IPS-18c (cell line): ENCODE data around the gene TMEM120A.

ENCODE experiments used
- H3K4me3 ChIP-seq: 2 replicates; pipeline ENCODE4 v1.7.0; 2013; ENCODE audit warnings: low read depth, mild to moderate bottlenecking, low read length, moderate library complexity; ENCODE audit not compliant: insufficient read depth
- H3K9me3 ChIP-seq: one replicate; pipeline ENCODE4 v1.6.1; 2013; ENCODE audit warnings: mild to moderate bottlenecking, low read length, moderate library complexity; ENCODE audit not compliant: control insufficient read depth, insufficient read depth

The TMEM120A gene

DNA sequence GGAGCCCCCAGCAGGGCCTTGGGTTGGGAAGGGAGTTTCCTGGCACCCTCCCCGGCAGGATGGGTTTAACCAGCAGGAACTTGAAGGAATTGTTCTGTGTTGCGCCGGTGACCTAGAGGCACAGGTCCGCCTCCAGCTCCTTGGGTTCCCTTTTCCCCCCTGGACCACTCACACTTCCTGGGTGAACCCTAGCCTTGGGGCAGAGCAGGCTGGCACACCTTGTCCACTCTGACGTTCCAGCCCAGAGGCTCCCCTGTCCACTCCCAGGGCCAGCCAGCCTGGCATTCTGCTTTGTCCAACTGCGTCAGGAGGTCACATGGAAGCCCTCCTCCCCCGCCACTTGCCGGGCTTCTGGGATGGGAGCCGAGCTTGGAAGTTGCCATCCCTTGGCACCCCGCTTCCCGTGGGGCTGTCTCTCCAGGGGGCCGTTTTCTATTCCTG lies 25.8 kb downstream of the TMEM120A start:
- no peak overlapping the region for H3K4me3 ChIP-seq
- H3K9me3 ChIP-seq, result no peaks in the 10 kb centered on the region

DNA sequence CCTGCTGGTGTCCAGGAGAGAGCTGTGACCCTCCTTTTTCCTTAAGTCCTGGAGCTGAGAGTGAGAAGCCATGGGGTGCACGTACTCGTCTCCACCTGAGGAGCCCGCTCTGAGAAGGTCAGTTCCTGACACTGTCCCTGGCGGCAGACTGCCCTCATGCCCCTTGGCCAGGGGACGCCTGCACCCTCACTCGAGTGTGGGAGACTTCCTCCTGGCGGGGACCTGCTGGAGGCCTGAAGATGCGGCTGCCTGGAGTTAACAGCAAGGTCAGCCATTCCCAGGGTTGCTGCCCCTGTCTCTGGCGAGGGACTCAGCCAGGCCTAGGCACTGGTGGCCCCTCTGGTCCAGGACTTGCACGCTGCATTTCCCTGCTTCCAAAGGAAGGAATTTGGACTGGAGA lies 26.4 kb downstream of the TMEM120A start:
- Histone ChIP-seq H3K4me3 (no peak overlapping the region), H3K9me3 (no peaks in the 10 kb centered on the region)

DNA sequence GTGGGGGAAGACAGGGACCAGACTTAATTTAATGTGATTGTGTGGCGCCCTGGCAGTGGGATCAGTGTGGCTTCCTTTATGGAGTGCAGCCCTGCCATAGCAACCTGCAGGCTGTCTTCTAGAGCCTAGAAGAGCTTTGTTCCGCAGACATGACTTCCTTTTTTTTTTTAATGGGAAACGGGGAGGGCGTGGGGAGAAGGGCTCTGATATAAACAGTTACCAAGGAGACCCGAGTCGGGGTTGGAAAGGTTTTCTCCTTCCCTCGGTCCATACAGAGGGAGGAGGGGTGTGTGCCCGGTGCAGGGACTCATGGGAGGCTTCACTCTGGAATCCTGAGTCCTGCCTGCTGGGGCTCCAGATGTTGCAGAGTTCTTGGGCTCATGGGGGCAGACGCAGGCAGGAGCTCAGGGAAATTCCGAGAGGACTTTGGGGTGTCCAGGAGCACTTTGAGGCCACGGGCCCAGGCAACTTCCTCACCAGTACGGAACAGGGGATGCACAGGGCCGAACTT lies 26.9 kb downstream of the TMEM120A start:
- Histone ChIP-seq H3K4me3 (no peak overlapping the region), H3K9me3 (no peaks in the 10 kb centered on the region)

DNA sequence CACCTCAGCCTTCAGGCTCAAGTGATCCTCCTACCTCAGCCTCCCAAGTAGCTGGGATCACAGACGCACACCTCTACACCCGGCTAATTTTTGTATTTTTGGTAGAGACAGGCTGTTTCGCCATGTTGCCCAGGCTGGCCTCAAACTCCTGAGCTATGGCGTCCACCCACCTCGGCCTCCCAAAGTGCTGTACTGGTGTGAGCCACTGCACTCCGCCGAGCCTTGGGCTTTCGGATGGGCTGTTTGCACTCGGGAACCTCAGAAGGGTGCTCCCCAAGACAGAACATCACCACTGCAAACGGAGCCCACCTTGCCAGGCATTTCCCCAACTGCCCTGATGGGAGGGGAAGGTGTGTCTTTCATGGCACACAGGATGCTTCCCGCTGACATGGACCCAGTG lies 27.3 kb downstream of the TMEM120A start:
- Histone ChIP-seq H3K9me3 (no peaks in the 10 kb centered on the region), H3K4me3 (no peak overlapping the region)

DNA sequence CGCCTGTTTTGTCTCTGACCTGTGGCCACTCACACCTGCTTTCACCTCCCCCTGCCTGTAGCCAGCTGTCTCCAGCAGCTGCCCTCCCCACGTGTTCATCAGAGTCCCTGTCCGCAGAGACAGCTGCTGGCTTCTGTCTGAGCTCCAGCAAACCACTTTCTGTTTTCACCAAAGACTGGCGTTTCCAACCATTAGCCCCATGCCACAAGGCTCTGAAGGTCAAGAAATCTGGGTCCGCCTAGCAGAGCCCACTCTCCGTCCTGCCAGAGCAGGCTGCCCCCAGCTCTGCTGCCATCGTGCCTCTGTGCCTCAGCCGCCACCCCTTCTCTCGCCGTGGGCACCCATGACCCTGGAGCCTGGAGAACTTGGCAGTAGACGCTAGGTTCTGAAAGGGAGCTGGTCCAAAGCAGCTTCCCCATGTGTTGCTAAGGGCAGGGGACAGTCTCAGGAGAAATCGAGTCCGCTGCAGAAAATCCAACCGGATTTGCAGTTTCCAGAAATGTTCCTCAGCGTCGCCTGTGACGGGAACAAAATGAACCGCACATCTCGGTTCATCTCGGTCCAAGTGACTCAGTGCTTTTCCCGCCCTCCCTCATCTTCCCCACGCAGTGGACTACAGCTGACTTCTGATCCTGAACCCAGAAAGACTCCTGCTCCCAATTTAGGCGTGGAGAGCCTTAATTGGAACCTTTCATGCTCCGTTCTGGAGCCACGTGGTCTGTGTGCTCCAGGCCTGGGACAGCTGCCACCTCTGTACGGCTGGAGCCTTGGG lies 28.0 kb downstream of the TMEM120A start:
- Histone ChIP-seq H3K9me3 (no peaks in the 10 kb centered on the region), H3K4me3 (no peak overlapping the region)

DNA sequence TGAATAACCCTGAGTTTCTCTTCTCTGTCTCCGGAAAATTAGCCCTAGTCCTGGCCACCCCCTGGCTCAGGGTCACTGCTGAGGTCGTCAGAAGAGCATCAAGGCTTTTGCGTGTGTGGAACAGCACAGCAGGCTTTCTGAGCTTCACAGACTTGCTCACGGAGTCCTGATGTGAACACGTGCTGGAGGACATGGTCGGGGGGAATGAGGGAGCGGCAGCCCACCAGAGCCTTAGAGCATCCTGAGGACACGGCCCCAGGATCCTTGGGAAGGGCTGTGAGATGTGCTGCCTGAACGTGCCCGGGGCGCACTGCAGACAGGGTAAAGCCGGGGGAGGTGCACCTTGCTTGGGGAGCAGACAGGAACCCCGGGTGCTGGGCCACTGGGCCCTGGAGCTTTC lies 28.8 kb downstream of the TMEM120A start:
- Histone ChIP-seq H3K4me3 (no peak overlapping the region), H3K9me3 (no peaks in the 10 kb centered on the region)

DNA sequence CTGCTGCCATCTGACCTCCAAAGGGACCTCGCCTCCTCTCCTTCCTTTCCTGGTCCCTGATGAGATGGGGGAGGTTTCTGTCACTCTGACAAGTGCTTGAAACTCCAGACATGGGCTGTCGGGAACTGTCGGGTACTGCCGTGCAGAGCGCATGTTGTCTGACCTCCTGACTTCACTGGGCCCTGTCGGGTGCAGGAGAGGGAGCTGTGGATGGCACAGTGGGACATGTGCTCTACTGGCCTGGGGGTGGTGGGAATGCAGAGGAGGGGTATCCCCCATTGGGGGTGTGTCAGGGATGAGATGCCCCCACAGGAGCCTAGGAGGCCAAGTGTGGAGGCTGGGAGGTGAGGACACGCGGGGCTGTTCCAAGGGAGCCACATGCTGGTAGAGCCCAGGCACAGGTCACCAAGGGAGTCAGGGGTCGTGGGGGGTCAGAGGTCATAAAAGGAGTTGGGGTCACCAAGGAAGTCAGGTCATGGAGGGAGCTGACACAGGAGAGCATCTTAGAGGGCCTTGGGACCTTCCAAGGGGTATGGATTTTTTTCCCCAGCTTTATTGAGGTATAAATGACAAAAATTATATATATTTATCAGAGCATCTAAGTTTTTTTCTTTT lies 30.9 kb downstream of the TMEM120A start:
- H3K4me3 ChIP-seq, result no peak overlapping the region

DNA sequence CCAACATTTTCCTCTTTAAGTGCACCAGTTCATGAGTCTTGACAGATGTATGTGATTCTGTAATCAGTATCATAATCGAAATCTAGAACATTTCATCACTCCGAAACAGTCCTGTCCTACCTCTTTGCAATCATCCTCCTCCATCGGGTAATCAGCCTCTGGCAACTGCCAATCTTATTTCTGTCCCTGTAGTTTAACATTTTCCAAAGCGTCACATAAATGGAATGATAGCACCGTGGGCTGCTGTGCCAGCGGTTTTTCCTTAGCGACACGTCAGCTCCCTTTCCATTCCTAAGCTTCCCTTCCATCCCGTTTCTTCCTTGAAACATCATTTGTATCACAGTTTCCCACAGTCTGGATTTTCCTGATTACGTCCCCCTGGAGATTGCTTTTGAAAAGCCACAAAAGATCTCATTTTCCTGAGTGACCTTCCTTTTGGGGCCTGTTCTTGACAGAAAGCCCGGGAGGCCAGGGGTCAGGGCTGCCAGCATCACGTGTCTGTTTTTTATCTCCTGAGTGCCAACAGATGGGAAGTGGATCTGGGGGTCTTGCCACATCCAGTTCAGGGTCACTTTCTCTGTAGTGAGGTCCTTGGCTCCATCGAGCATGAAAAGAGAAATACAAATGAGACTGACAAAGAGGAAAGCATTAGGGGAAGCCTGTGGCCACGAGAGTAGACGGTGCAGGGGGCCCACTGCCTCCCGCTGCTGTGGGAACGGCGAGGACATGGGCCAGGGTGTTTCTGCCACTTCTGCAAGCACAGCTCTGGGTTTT lies 31.6 kb downstream of the TMEM120A start:
- no peak overlapping the region for H3K4me3 ChIP-seq

More for the DNA sequence above, 30.9 kb downstream of the TMEM120A start:
- no peaks in the 10 kb centered on the region for H3K9me3 ChIP-seq

DNA sequence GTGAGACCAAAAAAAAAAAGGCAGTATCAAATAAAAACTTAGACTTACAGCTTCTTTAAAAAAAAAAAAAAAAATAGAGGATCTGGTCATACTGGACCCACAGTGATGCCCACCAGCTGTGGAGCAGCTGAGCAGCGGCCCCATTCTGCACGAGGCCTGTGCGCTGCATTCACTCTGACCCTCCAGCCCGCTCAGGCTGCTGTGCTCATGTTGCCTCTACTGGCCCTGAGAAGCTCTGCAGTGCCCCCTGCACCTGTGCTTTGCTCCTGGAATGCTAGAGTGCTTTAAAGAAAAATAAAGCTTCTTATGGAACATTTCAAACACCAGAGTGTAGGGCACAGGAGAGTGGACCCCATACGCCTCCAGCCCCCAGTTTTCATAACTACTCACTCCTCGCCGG lies 33.2 kb downstream of the TMEM120A start:
- Histone ChIP-seq H3K4me3 (no peak overlapping the region), H3K9me3 (no peaks in the 10 kb centered on the region)

More for the DNA sequence above, 31.6 kb downstream of the TMEM120A start:
- no peaks in the 10 kb centered on the region for H3K9me3 ChIP-seq

DNA sequence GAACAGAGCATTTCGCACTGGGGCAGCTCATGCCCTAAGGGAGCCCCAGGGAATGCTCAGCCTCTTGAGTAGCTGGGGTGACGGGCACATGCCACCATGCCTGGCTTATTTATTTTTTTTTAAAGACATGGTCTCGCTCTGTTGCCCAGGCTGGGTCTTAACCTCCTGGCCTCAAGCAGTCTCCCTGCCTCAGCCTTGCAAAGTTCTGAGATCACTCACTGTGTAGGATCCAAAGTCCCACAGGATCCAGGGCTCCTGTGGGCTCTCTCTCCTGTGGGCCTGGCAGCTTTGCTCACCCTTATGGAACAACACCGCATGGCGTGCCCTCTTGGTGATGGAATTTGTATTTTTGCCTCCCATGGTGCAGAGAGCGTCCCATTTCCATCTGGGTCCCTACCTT lies 34.0 kb downstream of the TMEM120A start:
- no peak overlapping the region for H3K4me3 ChIP-seq
- no peaks in the 10 kb centered on the region for H3K9me3 ChIP-seq

DNA sequence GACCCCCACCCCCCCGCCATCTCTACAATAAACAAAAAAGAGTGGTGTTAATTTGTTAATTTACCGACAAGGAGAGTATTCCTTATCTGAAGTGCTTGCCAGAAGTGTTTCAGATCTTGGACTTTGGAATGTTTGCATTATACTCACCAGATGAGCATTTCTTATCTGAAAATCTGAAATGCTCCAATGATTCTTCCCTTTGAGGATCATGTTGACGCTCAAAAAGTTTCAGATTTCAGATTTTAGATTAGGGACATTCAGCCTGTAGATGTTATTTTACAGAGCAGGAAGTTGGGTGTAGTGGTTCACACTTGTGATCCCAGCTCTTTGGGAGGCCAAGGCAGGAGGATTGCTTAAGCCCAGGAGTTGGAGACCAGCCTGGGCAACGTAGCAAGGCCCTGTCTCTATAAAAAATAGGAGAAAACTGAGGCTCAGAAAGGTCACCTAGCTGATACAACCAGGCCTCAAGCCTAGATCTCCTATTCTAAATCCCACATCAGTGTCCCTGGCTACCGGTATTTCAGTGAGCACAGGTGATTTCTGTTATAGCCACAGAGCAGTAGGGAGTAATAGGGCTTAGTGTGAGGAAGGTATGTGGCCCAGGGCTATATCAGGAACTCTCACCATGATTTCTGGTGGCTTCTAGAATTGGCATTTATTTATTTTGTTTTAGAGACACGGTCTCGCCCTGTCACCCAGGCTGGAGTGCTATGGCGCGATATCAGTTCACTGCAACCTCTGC lies 35.4 kb downstream of the TMEM120A start:
- Histone ChIP-seq H3K9me3 (no peaks in the 10 kb centered on the region), H3K4me3 (no peak overlapping the region)

DNA sequence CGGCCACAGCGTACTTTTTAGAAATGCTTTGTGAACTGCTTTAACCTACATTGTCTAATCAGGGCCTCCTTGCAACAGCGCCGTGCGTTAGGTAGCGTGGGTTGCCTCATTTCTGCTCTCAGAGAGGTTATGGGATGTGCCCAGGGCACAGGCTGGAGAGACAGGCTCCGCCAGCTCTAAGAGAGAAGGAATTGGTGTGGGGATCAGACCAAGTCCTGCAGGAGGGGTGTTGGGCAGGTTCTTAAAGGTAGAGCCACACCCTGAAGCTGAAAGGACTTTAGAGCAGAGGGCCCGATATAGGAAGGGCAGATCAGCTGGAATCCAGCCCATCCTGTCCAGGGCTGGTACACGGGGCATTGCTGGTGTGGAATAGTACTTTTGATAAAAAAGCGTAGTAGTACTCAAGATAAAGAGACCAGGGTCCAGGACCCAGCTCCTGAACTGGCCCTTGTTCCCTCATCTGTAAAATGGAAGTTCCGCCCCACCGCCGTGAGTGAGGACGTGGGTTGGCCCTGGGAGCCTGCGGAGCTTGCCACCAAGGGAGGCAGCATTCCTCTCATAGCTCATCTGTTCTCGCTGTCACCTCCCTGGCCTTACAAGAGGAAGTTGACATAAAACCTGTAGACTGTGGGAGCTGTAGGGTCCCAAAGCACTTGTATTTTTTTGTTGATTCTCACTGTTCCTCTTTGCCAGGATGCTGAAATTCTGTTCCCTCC lies 37.2 kb downstream of the TMEM120A start:
- no peak overlapping the region for H3K4me3 ChIP-seq
- H3K9me3 ChIP-seq, result no peaks in the 10 kb centered on the region

DNA sequence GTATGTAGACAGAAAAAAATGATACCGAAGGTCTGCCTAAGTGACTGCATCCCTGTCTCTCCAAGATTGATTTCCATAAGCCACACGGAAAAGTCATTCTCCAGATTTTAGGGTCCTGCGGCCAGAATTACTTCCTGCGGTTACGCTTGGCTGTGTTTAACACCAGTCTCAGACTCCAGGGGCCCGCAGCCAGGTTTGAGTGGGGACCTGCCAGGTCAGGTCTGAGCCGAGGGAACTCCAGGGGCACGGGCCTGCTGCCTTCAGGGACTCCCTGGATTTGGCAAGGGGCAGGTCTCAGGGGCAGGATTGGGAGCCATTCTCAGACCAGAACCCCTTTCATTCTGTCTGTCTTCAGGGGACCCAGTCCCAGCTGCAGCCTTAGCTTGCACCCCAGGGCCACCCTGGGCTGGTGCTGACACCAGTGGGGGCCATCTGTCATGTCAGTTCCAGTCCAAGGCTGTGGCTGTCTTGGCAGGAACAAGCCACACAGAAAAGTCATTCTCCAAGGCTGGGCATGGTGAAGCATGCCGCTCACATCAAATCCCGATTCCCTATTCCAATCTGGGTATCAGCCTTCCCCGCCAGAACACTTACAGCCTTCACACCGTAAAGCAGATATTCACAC lies 39.0 kb downstream of the TMEM120A start:
- H3K4me3 ChIP-seq, result no peak overlapping the region
- H3K9me3 ChIP-seq, result no peaks in the 10 kb centered on the region

DNA sequence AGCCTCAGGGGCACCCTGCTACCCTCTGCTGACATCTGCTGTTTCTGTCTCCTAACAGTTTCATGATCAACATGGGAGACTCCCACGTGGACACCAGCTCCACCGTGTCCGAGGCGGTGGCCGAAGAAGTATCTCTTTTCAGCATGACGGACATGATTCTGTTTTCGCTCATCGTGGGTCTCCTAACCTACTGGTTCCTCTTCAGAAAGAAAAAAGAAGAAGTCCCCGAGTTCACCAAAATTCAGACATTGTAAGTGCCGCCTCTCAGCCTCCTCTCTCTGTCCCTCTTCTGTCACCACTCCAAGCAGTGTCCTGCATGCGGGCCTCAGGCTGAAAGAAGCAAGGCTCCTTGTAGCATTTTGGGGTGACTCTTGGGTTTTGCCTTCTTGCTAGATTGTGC lies 40.5 kb downstream of the TMEM120A start:
- Histone ChIP-seq H3K9me3 (no peaks in the 10 kb centered on the region), H3K4me3 (no peak overlapping the region)

DNA sequence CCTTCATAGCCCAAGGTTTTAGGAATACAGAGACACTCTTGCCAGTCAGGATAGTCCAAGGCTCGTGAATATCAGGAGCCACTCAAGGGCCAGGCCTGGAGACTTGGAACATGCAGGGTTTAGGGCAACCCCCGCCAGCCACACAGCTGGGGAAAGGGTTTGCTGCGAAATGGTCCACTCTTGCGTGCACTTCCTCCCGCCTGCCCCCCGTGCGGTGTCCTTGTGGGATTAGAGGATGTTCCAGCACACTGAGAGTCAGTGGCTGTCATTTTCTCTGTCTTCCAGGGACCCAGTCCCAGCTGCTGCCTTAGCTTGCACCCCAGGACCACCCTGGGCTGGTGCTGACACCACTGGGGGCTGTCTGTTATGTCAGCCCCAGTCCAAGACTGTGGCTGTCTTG lies 41.0 kb downstream of the TMEM120A start:
- no peak overlapping the region for H3K4me3 ChIP-seq
- no peaks in the 10 kb centered on the region for H3K9me3 ChIP-seq

DNA sequence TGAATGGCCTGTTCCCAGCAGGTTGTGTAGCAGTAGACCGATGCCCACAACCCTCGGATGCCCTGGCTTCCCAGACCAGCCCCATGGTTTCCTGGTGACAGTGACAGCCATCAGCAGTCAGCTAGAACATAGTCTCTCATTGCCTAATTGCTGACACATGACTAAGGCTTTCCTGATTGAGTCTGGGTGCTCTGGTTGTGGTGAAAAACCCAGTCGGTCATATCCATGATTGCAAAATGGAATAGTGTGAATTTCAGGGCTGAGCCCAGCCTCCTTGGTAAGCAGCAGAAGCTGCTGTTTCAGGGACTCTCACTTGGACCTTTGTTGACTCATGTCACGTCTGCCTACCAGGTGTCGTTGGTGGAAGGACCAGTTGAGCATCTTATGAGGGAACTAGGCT lies 42.9 kb downstream of the TMEM120A start:
- Histone ChIP-seq H3K9me3 (no peaks in the 10 kb centered on the region), H3K4me3 (no peak overlapping the region)
